ENCODE results near the gene RAB43. TPM values are rescaled to one million over a fixed set of nuclear protein-coding genes. Genes with fewer than 3 reads are reported as not detected.

RAB43 gene
- total RNA-seq, 1 donor from 2014 or later = 53.0 TPM

GRCh38 chr3:129085818-129086217, 35.8 kb downstream of the RAB43 start:
- TF ChIP-seq CTCF (IDR thresholded peaks at IDR 0.05; ENCODE audit: unreplicated experiment) = no peak
- no peaks in the 10 kb centered on the region for H3K9me3 Mint-ChIP-seq (ENCODE audit: unreplicated experiment)
- peaks cover 16% of the 10 kb centered on the region for H3K4me1 Mint-ChIP-seq (ENCODE audit: unreplicated experiment)
- H3K27me3 Mint-ChIP-seq (ENCODE audit: unreplicated experiment) = peaks cover 7% of the 10 kb centered on the region
- H3K27ac Mint-ChIP-seq (ENCODE audit: unreplicated experiment) = no peak overlapping the region
- no peaks in the 10 kb centered on the region for H3K36me3 Mint-ChIP-seq (ENCODE audit: low read depth, unreplicated experiment)
- DNase-seq (ENCODE audit: low spot score) = no peak
- no peak overlapping the region for H3K4me3 Mint-ChIP-seq (ENCODE audit: unreplicated experiment)

GRCh38 chr3:129085165-129085715, 36.4 kb downstream of the RAB43 start:
- H3K4me3 Mint-ChIP-seq (ENCODE audit: unreplicated experiment) = no peak overlapping the region

GRCh38 chr3:129084501-129084900, 37.1 kb downstream of the RAB43 start:
- H3K9me3 Mint-ChIP-seq (ENCODE audit: unreplicated experiment) = no peaks in the 10 kb centered on the region
- H3K36me3 Mint-ChIP-seq (ENCODE audit: low read depth, unreplicated experiment) = no peaks in the 10 kb centered on the region
- no peak overlapping the region for H3K27ac Mint-ChIP-seq (ENCODE audit: unreplicated experiment)
- peaks cover 7% of the 10 kb centered on the region for H3K27me3 Mint-ChIP-seq (ENCODE audit: unreplicated experiment)
- peaks cover 16% of the 10 kb centered on the region for H3K4me1 Mint-ChIP-seq (ENCODE audit: unreplicated experiment)
- no peak for DNase-seq (ENCODE audit: low spot score)
- H3K4me3 Mint-ChIP-seq (ENCODE audit: unreplicated experiment) = no peak overlapping the region
- TF ChIP-seq CTCF (IDR thresholded peaks at IDR 0.05; ENCODE audit: unreplicated experiment) = no peak

More at GRCh38 chr3:129085165-129085715, 36.4 kb downstream of the RAB43 start:
- no peak for TF ChIP-seq CTCF (IDR thresholded peaks at IDR 0.05; ENCODE audit: unreplicated experiment)
- no peaks in the 10 kb centered on the region for H3K9me3 Mint-ChIP-seq (ENCODE audit: unreplicated experiment)
- peaks cover 7% of the 10 kb centered on the region for H3K27me3 Mint-ChIP-seq (ENCODE audit: unreplicated experiment)
- no peaks in the 10 kb centered on the region for H3K36me3 Mint-ChIP-seq (ENCODE audit: low read depth, unreplicated experiment)
- DNase-seq (ENCODE audit: low spot score) = no peak
- H3K4me1 Mint-ChIP-seq (ENCODE audit: unreplicated experiment) = peaks cover 16% of the 10 kb centered on the region
- H3K27ac Mint-ChIP-seq (ENCODE audit: unreplicated experiment) = no peak overlapping the region

GRCh38 chr3:129082026-129082425, 39.6 kb downstream of the RAB43 start:
- TF ChIP-seq CTCF (IDR thresholded peaks at IDR 0.05; ENCODE audit: unreplicated experiment) = no peak
- H3K27me3 Mint-ChIP-seq (ENCODE audit: unreplicated experiment) = peaks cover 7% of the 10 kb centered on the region
- no peak overlapping the region for H3K27ac Mint-ChIP-seq (ENCODE audit: unreplicated experiment)
- DNase-seq (ENCODE audit: low spot score) = no peak
- H3K36me3 Mint-ChIP-seq (ENCODE audit: low read depth, unreplicated experiment) = no peaks in the 10 kb centered on the region
- no peak overlapping the region for H3K4me3 Mint-ChIP-seq (ENCODE audit: unreplicated experiment)
- H3K9me3 Mint-ChIP-seq (ENCODE audit: unreplicated experiment) = no peaks in the 10 kb centered on the region
- peaks cover 16% of the 10 kb centered on the region for H3K4me1 Mint-ChIP-seq (ENCODE audit: unreplicated experiment)

GRCh38 chr3:129081503-129081902, 40.1 kb downstream of the RAB43 start:
- H3K9me3 Mint-ChIP-seq (ENCODE audit: unreplicated experiment) = no peaks in the 10 kb centered on the region
- DNase-seq (ENCODE audit: low spot score) = no peak
- H3K4me1 Mint-ChIP-seq (ENCODE audit: unreplicated experiment) = peaks cover 14% of the 10 kb centered on the region
- peak overlapping the region; percentile 37 for H3K4me3 Mint-ChIP-seq (ENCODE audit: unreplicated experiment)
- no peak overlapping the region for H3K27ac Mint-ChIP-seq (ENCODE audit: unreplicated experiment)
- TF ChIP-seq CTCF (IDR thresholded peaks at IDR 0.05; ENCODE audit: unreplicated experiment) = no peak
- peaks cover 7% of the 10 kb centered on the region for H3K27me3 Mint-ChIP-seq (ENCODE audit: unreplicated experiment)
- H3K36me3 Mint-ChIP-seq (ENCODE audit: low read depth, unreplicated experiment) = no peaks in the 10 kb centered on the region

Data from endothelial cell (in vitro differentiated cells).